ENCODE data around the gene CEP78. TPM values are rescaled to one million over a fixed set of nuclear protein-coding genes. Genes with fewer than 3 reads are reported as not detected.
"Not testable (repeated sequence)": the region's sequence is repeated elsewhere in the genome, so short reads cannot be mapped to it uniquely, and the experiment has no call there.

The CEP78 gene
- total and polyA plus RNA-seq, 2 donors: 6.4 to 54.3 TPM

- H3K27ac ChIP-seq (ENCODE audit: low read depth); H3K4me3 ChIP-seq (ENCODE audit: low read depth, low read length); H3K4me1 ChIP-seq (ENCODE audit: insufficient read depth); DNase-seq (ENCODE audit: extremely low spot score); H3K36me3 ChIP-seq (ENCODE audit: insufficient read depth): not testable (repeated sequence)
- 90% methylated on average over 4 of the region's 4 CpGs for WGBS
Observed at GRCh38 chr9:78284181-78284580, 48.3 kb downstream of the CEP78 start.

- no peak for DNase-seq (ENCODE audit: extremely low spot score)
- Histone ChIP-seq H3K27ac (ENCODE audit: low read depth) (no peak overlapping the region), H3K4me1 (ENCODE audit: insufficient read depth) (no peaks in the 10 kb centered on the region)
Observed at GRCh38 chr9:78286125-78286524, 50.2 kb downstream of the CEP78 start.

DNA sequence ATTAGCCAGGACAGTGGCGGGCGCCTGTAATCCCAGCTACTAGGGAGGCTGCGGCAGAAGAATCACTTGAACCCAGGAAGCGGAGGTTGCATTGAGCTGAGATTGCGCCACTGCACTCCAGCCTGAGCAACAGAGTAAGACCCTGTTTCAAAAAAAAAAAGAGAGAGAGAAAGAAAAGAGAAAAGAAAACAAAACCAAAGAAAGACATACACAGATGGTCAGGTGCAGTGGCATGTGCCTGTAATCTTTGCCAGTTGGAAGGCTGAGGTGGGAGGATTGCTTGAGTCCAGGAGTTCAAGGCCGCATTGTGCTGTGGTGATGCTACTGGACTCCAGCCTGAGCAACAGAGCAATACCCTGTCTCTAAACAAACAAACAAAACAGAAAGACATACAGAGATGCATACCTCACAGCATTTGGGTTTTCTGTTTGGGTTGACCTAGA is 51.1 kb downstream of the CEP78 start:
- Histone ChIP-seq H3K27ac (ENCODE audit: low read depth) (no peak overlapping the region), H3K4me3 (ENCODE audit: low read depth, low read length) (no peak overlapping the region), H3K36me3 (ENCODE audit: insufficient read depth) (no peaks in the 10 kb centered on the region), H3K4me1 (ENCODE audit: insufficient read depth) (no peaks in the 10 kb centered on the region)
- no peak for DNase-seq (ENCODE audit: extremely low spot score)
- 99% methylated on average over 6 of the region's 6 CpGs for WGBS

More at GRCh38 chr9:78286125-78286524, 50.2 kb downstream of the CEP78 start:
- H3K36me3 ChIP-seq (ENCODE audit: insufficient read depth): no peaks in the 10 kb centered on the region
- no peak overlapping the region for H3K4me3 ChIP-seq (ENCODE audit: low read depth, low read length)

- Histone ChIP-seq H3K4me3 (ENCODE audit: low read depth, low read length) (no peak overlapping the region), H3K36me3 (ENCODE audit: insufficient read depth) (no peaks in the 10 kb centered on the region), H3K27ac (ENCODE audit: low read depth) (no peak overlapping the region), H3K4me1 (ENCODE audit: insufficient read depth) (no peaks in the 10 kb centered on the region)
- 76% methylated on average over 8 of the region's 8 CpGs for WGBS
- DNase-seq (ENCODE audit: extremely low spot score): no peak
Observed at GRCh38 chr9:78288214-78288892, 52.5 kb downstream of the CEP78 start.

DNA sequence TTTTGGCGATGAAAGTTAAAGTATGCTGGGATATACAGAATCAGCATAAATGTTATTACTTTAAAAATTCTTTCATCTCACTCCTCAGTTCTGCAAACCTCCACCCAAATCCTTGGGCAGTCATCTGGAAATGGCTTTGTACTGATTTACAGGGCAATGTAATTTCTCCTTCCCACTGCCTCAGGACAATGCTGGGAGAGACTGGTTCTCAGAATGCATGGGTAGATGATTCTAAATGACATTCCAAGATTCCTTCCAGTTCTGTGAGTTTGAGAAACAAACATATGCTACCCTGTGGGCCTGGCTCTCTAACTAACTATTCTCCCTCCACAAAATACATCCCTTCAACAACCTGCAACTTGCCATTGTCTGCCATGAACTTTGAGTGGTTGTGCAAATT is 53.6 kb downstream of the CEP78 start:
- Histone ChIP-seq H3K27ac (ENCODE audit: low read depth) (no peak overlapping the region), H3K36me3 (ENCODE audit: insufficient read depth) (no peaks in the 10 kb centered on the region), H3K4me3 (ENCODE audit: low read depth, low read length) (no peak overlapping the region), H3K4me1 (ENCODE audit: insufficient read depth) (no peaks in the 10 kb centered on the region)
- 79% methylated on average over 1 of the region's 1 CpG for WGBS
- DNase-seq (ENCODE audit: extremely low spot score): no peak

DNA sequence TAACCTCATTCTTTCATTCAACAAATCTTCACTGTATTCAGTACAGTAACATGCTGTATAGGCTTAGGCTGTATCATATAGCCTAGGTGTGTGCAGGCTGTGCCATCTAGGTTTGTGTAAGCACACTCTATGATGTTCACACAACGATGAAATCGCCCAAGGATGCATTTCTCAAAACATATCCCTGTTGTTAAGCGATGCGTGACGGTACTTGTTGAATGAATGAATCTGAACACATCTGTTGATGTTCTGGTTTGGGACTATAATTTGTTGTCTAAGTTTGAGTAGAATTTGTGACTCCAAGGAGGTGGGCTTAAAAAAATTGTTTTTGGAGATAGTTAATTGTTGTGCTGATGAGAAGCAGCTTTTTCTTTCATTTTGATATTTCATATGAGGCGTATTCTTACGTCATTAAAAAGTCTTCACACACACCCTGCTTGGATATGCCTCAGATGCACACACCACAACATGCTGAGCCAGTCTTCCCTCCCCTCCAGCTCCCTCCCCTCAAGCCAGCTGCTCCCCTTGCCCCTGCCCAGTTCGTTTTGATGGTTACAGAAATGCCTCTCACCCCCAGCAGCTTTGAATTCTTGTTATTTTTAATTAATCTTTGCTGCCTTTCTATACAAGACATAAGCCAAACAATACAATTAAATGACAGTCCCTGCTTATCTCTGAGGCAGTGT is 55.5 kb downstream of the CEP78 start:
- no peak overlapping the region for H3K4me3 ChIP-seq (ENCODE audit: low read depth, low read length)
- WGBS: 82% methylated on average over 8 of the region's 8 CpGs
- no peak overlapping the region for H3K27ac ChIP-seq (ENCODE audit: low read depth)
- DNase-seq (ENCODE audit: extremely low spot score): no peak
- H3K4me1 ChIP-seq (ENCODE audit: insufficient read depth): no peaks in the 10 kb centered on the region
- H3K36me3 ChIP-seq (ENCODE audit: insufficient read depth): no peaks in the 10 kb centered on the region

GRCh38 chr9:78292026-78292425 is 56.2 kb downstream of the CEP78 start:
- H3K27ac ChIP-seq (ENCODE audit: low read depth): no peak overlapping the region
- no peaks in the 10 kb centered on the region for H3K4me1 ChIP-seq (ENCODE audit: insufficient read depth)
- H3K36me3 ChIP-seq (ENCODE audit: insufficient read depth): no peaks in the 10 kb centered on the region
- no peak overlapping the region for H3K4me3 ChIP-seq (ENCODE audit: low read depth, low read length)
- DNase-seq (ENCODE audit: extremely low spot score): no peak
- 37% methylated on average over 6 of the region's 6 CpGs for WGBS

DNA sequence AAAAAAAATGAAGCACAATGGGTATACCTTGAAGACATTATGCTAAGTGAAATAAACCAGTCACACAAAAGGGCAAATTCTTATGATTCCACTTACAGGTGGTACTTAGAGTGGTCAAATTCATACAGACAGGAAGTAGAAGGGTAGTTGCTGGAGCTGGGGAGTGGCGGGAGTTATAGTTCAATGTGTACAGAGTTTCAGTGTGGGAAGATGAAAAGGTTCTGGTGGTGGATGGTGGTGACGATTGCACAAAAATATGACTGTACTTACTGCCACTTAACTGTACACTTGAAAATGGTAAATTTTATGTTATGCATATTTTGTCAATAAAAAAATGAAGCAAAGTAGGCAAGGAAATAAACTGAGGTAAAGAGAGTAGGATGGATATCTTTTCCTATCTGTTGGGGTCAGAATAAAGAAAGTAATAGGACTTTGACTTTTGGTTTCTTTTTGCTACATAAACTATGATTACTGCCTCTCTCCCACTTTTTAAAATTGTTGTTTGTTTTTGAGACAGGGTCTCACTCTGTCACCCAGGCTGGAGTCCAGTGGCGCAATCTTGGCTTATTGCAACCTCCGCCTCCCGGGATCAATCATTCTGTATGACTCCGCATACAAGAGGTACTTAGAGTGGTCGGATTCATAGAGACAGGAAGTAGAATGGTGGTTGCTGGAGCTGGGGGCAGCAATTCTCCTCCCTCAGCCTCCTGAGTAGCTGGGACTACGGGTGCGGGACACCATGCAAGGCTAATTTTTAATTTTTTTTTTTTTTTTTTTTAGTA is 57.0 kb downstream of the CEP78 start:
- Histone ChIP-seq H3K27ac (ENCODE audit: low read depth) (no peak overlapping the region), H3K4me3 (ENCODE audit: low read depth, low read length) (no peak overlapping the region), H3K36me3 (ENCODE audit: insufficient read depth) (no peaks in the 10 kb centered on the region), H3K4me1 (ENCODE audit: insufficient read depth) (no peaks in the 10 kb centered on the region)
- WGBS: 95% methylated on average over 9 of the region's 9 CpGs
- no peak for DNase-seq (ENCODE audit: extremely low spot score)

- WGBS: 90% methylated on average over 5 of the region's 5 CpGs
- no peak overlapping the region for H3K4me3 ChIP-seq (ENCODE audit: low read depth, low read length)
- H3K4me1 ChIP-seq (ENCODE audit: insufficient read depth): no peaks in the 10 kb centered on the region
- H3K36me3 ChIP-seq (ENCODE audit: insufficient read depth): no peaks in the 10 kb centered on the region
- no peak for DNase-seq (ENCODE audit: extremely low spot score)
- H3K27ac ChIP-seq (ENCODE audit: low read depth): no peak overlapping the region
Observed at GRCh38 chr9:78294290-78295176, 58.7 kb downstream of the CEP78 start.

GRCh38 chr9:78295177-78295575 is 59.3 kb downstream of the CEP78 start:
- Histone ChIP-seq H3K4me3 (ENCODE audit: low read depth, low read length) (no peak overlapping the region), H3K36me3 (ENCODE audit: insufficient read depth) (no peaks in the 10 kb centered on the region), H3K27ac (ENCODE audit: low read depth) (no peak overlapping the region), H3K4me1 (ENCODE audit: insufficient read depth) (no peaks in the 10 kb centered on the region)
- no peak for DNase-seq (ENCODE audit: extremely low spot score)
- 95% methylated on average over 3 of the region's 3 CpGs for WGBS

DNA sequence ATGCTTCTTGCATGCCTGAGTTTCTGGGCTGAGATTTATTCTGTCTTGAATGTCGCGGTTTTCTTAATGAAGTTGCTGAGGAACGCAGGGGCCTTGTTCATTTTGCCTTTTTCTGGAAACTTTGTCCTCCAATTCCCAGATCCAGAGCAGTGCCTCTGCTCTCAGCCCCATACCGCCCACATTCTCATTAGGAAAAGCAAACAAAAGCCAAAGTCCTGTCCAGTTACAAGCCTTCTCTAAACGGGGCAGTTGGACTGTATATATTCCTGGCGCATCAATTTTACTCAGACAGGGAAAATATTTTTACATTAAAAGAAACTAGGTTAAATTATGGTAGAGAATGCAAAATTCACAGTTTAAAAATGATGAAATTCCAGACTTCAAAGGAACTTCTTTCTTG is 59.9 kb downstream of the CEP78 start:
- no peaks in the 10 kb centered on the region for H3K36me3 ChIP-seq (ENCODE audit: insufficient read depth)
- H3K4me1 ChIP-seq (ENCODE audit: insufficient read depth): no peaks in the 10 kb centered on the region
- H3K4me3 ChIP-seq (ENCODE audit: low read depth, low read length): no peak overlapping the region
- H3K27ac ChIP-seq (ENCODE audit: low read depth): no peak overlapping the region
- WGBS: 50% methylated on average over 6 of the region's 6 CpGs
- DNase-seq (ENCODE audit: extremely low spot score): no peak

DNA sequence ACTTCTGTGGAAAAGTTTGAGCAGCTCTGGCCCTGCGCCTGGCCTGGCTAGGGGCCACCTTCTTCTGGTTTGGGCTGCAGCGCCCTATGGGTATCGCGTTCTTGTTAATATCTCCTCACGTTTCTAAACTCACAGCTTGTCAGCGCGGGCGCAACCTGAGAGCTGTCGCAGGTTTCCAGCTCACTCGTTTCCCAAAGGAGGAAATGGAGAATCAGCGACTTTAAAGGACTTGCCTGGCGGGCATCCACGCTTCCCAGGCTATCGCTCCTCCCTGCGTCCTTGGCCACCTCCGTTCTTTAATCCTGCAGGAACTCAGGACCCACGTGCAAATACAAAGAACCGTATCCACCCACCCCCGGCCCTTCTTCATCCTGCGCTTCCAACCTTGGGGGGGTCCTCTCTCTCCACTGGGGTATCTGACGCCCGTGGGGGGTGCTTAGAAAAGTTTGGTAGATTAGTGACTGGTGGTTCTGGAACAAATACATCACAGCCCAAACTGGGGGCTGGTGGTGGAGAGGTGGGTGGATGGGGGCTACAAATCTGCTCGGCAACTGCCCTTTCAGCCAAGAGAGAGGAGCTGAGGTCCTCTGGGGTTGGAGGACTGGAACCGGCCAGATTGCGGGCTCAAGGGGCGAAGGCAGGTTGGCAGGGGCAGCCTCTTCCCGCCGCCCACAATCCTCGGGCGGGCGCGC is 60.5 kb downstream of the CEP78 start:
- DNase-seq (ENCODE audit: extremely low spot score): no peak
- Histone ChIP-seq H3K36me3 (ENCODE audit: insufficient read depth) (no peaks in the 10 kb centered on the region), H3K27ac (ENCODE audit: low read depth) (no peak overlapping the region), H3K4me3 (ENCODE audit: low read depth, low read length) (peak overlapping the region; percentile 57), H3K4me1 (ENCODE audit: insufficient read depth) (no peaks in the 10 kb centered on the region)
- 3% methylated on average over 32 of the region's 32 CpGs for WGBS

All from urinary bladder (tissue), 4 donors.